Activated naive CD8-positive, alpha-beta T cell treated with anti-CD3 and anti-CD28 coated beads, Interleukin-2, amount 10 ng/mL, durations not matched to agents 7 days and 5 days (primary cell): ENCODE data around the gene PTPRS. TPM values are rescaled to one million over a fixed set of nuclear protein-coding genes. Genes with fewer than 3 reads are reported as not detected.

Source experiments
- ATAC-seq: fragments of 150-1000 bp; cut with Tn5 transposase; one replicate; pipeline ENCODE4 v1.10.0; 2021; ENCODE audit warnings: low read depth, moderate library complexity
- POLR2A ChIA-PET: fragments of 350-600 bp; sonication (Branson Sonifier 250); formaldehyde crosslinking; loops from one replicate; lab custom pipeline; 2021; ENCODE audit warnings: antibody characterized with exemption; lab: Charles Lee
- DNase-seq: peaks from one replicate; pipeline ENCODE4 v3.0.0; 2021
- H3K27ac Mint-ChIP-seq: one replicate; pipeline ENCODE4 v1.8.0; 2022; ENCODE audit warnings: mild to moderate bottlenecking, mixed read lengths
- H3K27me3 Mint-ChIP-seq: one replicate; pipeline ENCODE4 v1.8.0; 2022; ENCODE audit warnings: mild to moderate bottlenecking, moderate library complexity, mixed read lengths
- H3K36me3 Mint-ChIP-seq: one replicate; pipeline ENCODE4 v1.8.0; 2021; ENCODE audit warnings: mild to moderate bottlenecking, mixed read lengths
- H3K4me1 Mint-ChIP-seq: one replicate; pipeline ENCODE4 v1.8.0; 2021; ENCODE audit warnings: mixed read lengths
- H3K4me3 Mint-ChIP-seq: one replicate; pipeline ENCODE4 v1.8.0; 2022; ENCODE audit warnings: mild to moderate bottlenecking, moderate library complexity, mixed read lengths
- H3K9me3 Mint-ChIP-seq: one replicate; pipeline ENCODE4 v1.8.0; 2021; ENCODE audit warnings: mixed read lengths
- total RNA-seq, 2 experiments: library from RNA; stranded (reverse); gene quantifications; one replicate each; pipeline ENCODE4 v1.2.3, GENCODE V29; 2021

Gene PTPRS
- total RNA-seq, 2 experiments from 2014 or later = 0.14 to 0.19 TPM

- H3K4me3 Mint-ChIP-seq = no peak overlapping the region
- ATAC-seq (no peak), DNase-seq (no peak)
- no peak overlapping the region for H3K27ac Mint-ChIP-seq
- POLR2A ChIA-PET = no interaction called here
- no peaks in the 10 kb centered on the region for H3K36me3 Mint-ChIP-seq
- peaks cover 5% of the 10 kb centered on the region for H3K4me1 Mint-ChIP-seq
- H3K9me3 Mint-ChIP-seq = no peaks in the 10 kb centered on the region
- peaks cover 20% of the 10 kb centered on the region for H3K27me3 Mint-ChIP-seq
Measured at GRCh38 chr19:5345895-5346386, 5.3 kb upstream of the PTPRS start.

- no peaks in the 10 kb centered on the region for H3K9me3 Mint-ChIP-seq
- H3K4me3 Mint-ChIP-seq = no peak overlapping the region
- H3K36me3 Mint-ChIP-seq = no peaks in the 10 kb centered on the region
- no peak overlapping the region for H3K27ac Mint-ChIP-seq
- POLR2A ChIA-PET = no interaction called here
- DNase-seq (no peak), ATAC-seq (no peak)
- peaks cover 11% of the 10 kb centered on the region for H3K4me1 Mint-ChIP-seq
- H3K27me3 Mint-ChIP-seq = peaks cover 28% of the 10 kb centered on the region
Measured at GRCh38 chr19:5343848-5344247, 3.2 kb upstream of the PTPRS start.

- Mint-ChIP-seq H3K36me3 (no peaks in the 10 kb centered on the region), H3K4me3 (no peak overlapping the region), H3K27ac (no peak overlapping the region), H3K4me1 (peaks cover 11% of the 10 kb centered on the region), H3K9me3 (no peaks in the 10 kb centered on the region), H3K27me3 (peaks cover 40% of the 10 kb centered on the region)
- DNase-seq (no peak), ATAC-seq (no peak)
- POLR2A ChIA-PET = no interaction called here
Measured at GRCh38 chr19:5342573-5343201, 2.1 kb upstream of the PTPRS start.

GRCh38 chr19:5341981-5342380 is 1.4 kb upstream of the PTPRS start:
- Mint-ChIP-seq H3K4me1 (peaks cover 11% of the 10 kb centered on the region), H3K9me3 (no peaks in the 10 kb centered on the region), H3K36me3 (no peaks in the 10 kb centered on the region), H3K4me3 (no peak overlapping the region), H3K27ac (no peak overlapping the region), H3K27me3 (peaks cover 47% of the 10 kb centered on the region)
- POLR2A ChIA-PET = no interaction called here
- ATAC-seq (no peak), DNase-seq (no peak)

GRCh38 chr19:5341448-5341820 is 822 bp upstream of the PTPRS start:
- POLR2A ChIA-PET = interaction anchor here (0.6 kb wide), 1 partner anchor 61 kb away, joined by 6 read pairs; no protein-coding TSS in a partner anchor
- DNase-seq (no peak), ATAC-seq (no peak)
- Mint-ChIP-seq H3K27ac (no peak overlapping the region), H3K36me3 (no peaks in the 10 kb centered on the region), H3K4me1 (peaks cover 11% of the 10 kb centered on the region), H3K9me3 (no peaks in the 10 kb centered on the region), H3K27me3 (peaks cover 47% of the 10 kb centered on the region), H3K4me3 (peak overlapping the region; percentile 44)

GRCh38 chr19:5339950-5340636 is 519 bp downstream of the PTPRS start:
- Mint-ChIP-seq H3K27me3 (peaks cover 57% of the 10 kb centered on the region), H3K9me3 (no peaks in the 10 kb centered on the region), H3K27ac (no peak overlapping the region), H3K36me3 (no peaks in the 10 kb centered on the region), H3K4me1 (peaks cover 12% of the 10 kb centered on the region), H3K4me3 (peak overlapping the region; percentile 61)
- POLR2A ChIA-PET = no interaction called here
- ATAC-seq (peak; percentile 32), DNase-seq (peak; percentile 47)

GRCh38 chr19:5339198-5339949 is 1.2 kb downstream of the PTPRS start:
- peak overlapping the region; percentile 43 for H3K4me3 Mint-ChIP-seq
- H3K9me3 Mint-ChIP-seq = no peaks in the 10 kb centered on the region
- H3K36me3 Mint-ChIP-seq = no peaks in the 10 kb centered on the region
- peaks cover 63% of the 10 kb centered on the region for H3K27me3 Mint-ChIP-seq
- peaks cover 12% of the 10 kb centered on the region for H3K4me1 Mint-ChIP-seq
- POLR2A ChIA-PET = no interaction called here
- ATAC-seq (no peak), DNase-seq (no peak)
- peak overlapping the region; percentile 4 for H3K27ac Mint-ChIP-seq

GRCh38 chr19:5338656-5339197 is 1.9 kb downstream of the PTPRS start:
- H3K4me3 Mint-ChIP-seq = peak overlapping the region; percentile 43
- POLR2A ChIA-PET = no interaction called here
- no peak overlapping the region for H3K27ac Mint-ChIP-seq

GRCh38 chr19:5337708-5338655 is 2.6 kb downstream of the PTPRS start:
- H3K27me3 Mint-ChIP-seq = peaks cover 67% of the 10 kb centered on the region
- no peaks in the 10 kb centered on the region for H3K9me3 Mint-ChIP-seq
- no peak for DNase-seq
- no peak for ATAC-seq
- H3K4me1 Mint-ChIP-seq = peaks cover 12% of the 10 kb centered on the region
- H3K27ac Mint-ChIP-seq = no peak overlapping the region
- H3K4me3 Mint-ChIP-seq = no peak overlapping the region
- H3K36me3 Mint-ChIP-seq = no peaks in the 10 kb centered on the region
- POLR2A ChIA-PET = no interaction called here

More at GRCh38 chr19:5338656-5339197, 1.9 kb downstream of the PTPRS start:
- no peak for ATAC-seq
- Mint-ChIP-seq H3K4me1 (peaks cover 12% of the 10 kb centered on the region), H3K27me3 (peaks cover 65% of the 10 kb centered on the region), H3K36me3 (no peaks in the 10 kb centered on the region), H3K9me3 (no peaks in the 10 kb centered on the region)
- no peak for DNase-seq

GRCh38 chr19:5337126-5337525 is 3.5 kb downstream of the PTPRS start:
- H3K4me1 Mint-ChIP-seq = peaks cover 12% of the 10 kb centered on the region
- POLR2A ChIA-PET = no interaction called here

GRCh38 chr19:5336195-5336965 is 4.2 kb downstream of the PTPRS start:
- no peak overlapping the region for H3K4me3 Mint-ChIP-seq
- H3K9me3 Mint-ChIP-seq = no peaks in the 10 kb centered on the region
- POLR2A ChIA-PET = no interaction called here
- no peaks in the 10 kb centered on the region for H3K36me3 Mint-ChIP-seq
- H3K4me1 Mint-ChIP-seq = peaks cover 11% of the 10 kb centered on the region
- no peak for ATAC-seq
- H3K27ac Mint-ChIP-seq = no peak overlapping the region
- peaks cover 57% of the 10 kb centered on the region for H3K27me3 Mint-ChIP-seq
- DNase-seq = no peak

More at GRCh38 chr19:5337126-5337525, 3.5 kb downstream of the PTPRS start:
- no peaks in the 10 kb centered on the region for H3K9me3 Mint-ChIP-seq
- ATAC-seq = no peak
- H3K27ac Mint-ChIP-seq = no peak overlapping the region
- peaks cover 64% of the 10 kb centered on the region for H3K27me3 Mint-ChIP-seq
- DNase-seq = no peak
- H3K4me3 Mint-ChIP-seq = no peak overlapping the region
- H3K36me3 Mint-ChIP-seq = no peaks in the 10 kb centered on the region

GRCh38 chr19:5335593-5335992 is 5.0 kb downstream of the PTPRS start:
- Mint-ChIP-seq H3K27me3 (peaks cover 54% of the 10 kb centered on the region), H3K4me3 (no peak overlapping the region), H3K9me3 (no peaks in the 10 kb centered on the region), H3K36me3 (no peaks in the 10 kb centered on the region), H3K4me1 (peaks cover 8% of the 10 kb centered on the region), H3K27ac (no peak overlapping the region)
- ATAC-seq (no peak), DNase-seq (no peak)
- POLR2A ChIA-PET = no interaction called here
